SH-SY5Y (cell line): ENCODE measurements around the gene CEACAM6.

ENCODE experiments used
- GATA2 ChIP-seq: IDR thresholded peaks from 2 replicates; pipeline ENCODE4 v1.6.1; 2011; ENCODE audit warnings: mild to moderate bottlenecking, low read depth, low read length
- GATA3 ChIP-seq: IDR thresholded peaks from 2 replicates; pipeline ENCODE4 v1.6.1; 2011; ENCODE audit warnings: low read depth, mild to moderate bottlenecking, low read length, moderate library complexity

GRCh38 chr19:41744850-41745249, 10.5 kb upstream of the CEACAM6 start:
- TF ChIP-seq GATA2 (no peak), GATA3 (no peak)
